ENCODE results near the gene AKAP9.
"Not testable (repeated sequence)": the region's sequence is repeated elsewhere in the genome, so short reads cannot be mapped to it uniquely, and the experiment has no call there.

The AKAP9 gene

GRCh38 chr7:92135052-92135889 is 194.6 kb downstream of the AKAP9 start:
- Mint-ChIP-seq H3K27ac (peak overlapping the region; percentile 100), H3K27me3 (no peaks in the 10 kb centered on the region), H3K4me3 (peak overlapping the region; percentile 98), H3K9me3 (ENCODE audit: low read depth) (no peaks in the 10 kb centered on the region), H3K36me3 (peaks cover 7% of the 10 kb centered on the region), H3K4me1 (ENCODE audit: low read depth) (peaks cover 35% of the 10 kb centered on the region)

- Mint-ChIP-seq H3K4me3 (no peak overlapping the region), H3K27ac (no peak overlapping the region), H3K36me3 (peaks cover 2% of the 10 kb centered on the region), H3K27me3 (no peaks in the 10 kb centered on the region), H3K9me3 (ENCODE audit: low read depth) (no peaks in the 10 kb centered on the region), H3K4me1 (ENCODE audit: low read depth) (peaks cover 22% of the 10 kb centered on the region)
Observed at GRCh38 chr7:92137557-92137956, 196.9 kb downstream of the AKAP9 start.

- Mint-ChIP-seq H3K27ac (no peak overlapping the region), H3K4me1 (ENCODE audit: low read depth) (no peaks in the 10 kb centered on the region), H3K36me3 (peaks cover 2% of the 10 kb centered on the region), H3K9me3 (ENCODE audit: low read depth) (no peaks in the 10 kb centered on the region), H3K4me3 (no peak overlapping the region), H3K27me3 (no peaks in the 10 kb centered on the region)
Observed at GRCh38 chr7:92141161-92141560, 200.5 kb downstream of the AKAP9 start.

DNA sequence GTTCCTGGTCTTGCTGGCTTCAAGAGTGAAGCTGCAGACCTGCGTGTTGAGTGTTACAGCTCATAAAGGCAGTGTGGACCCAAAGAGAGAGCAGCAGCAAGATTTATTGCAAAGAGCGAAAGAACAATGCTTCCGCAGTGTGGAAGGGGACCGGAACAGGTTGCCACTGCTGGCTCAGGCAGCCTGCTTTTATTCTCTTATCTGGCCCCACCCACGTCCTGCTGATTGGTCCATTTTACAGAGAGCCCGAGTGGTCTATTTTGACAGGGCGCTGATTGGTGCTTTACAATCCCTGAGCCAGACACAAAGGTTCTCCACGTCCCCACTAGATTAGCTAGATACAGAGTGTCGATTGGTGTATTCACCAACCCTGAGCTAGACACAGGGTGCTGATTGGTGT is 202.1 kb downstream of the AKAP9 start:
- not testable (repeated sequence) for H3K4me1 Mint-ChIP-seq (ENCODE audit: low read depth); H3K27me3 Mint-ChIP-seq; H3K9me3 Mint-ChIP-seq (ENCODE audit: low read depth); H3K36me3 Mint-ChIP-seq; H3K27ac Mint-ChIP-seq; H3K4me3 Mint-ChIP-seq

- not testable (repeated sequence) for H3K36me3 Mint-ChIP-seq; H3K4me3 Mint-ChIP-seq; H3K27me3 Mint-ChIP-seq; H3K4me1 Mint-ChIP-seq (ENCODE audit: low read depth); H3K9me3 Mint-ChIP-seq (ENCODE audit: low read depth); H3K27ac Mint-ChIP-seq
Observed at GRCh38 chr7:92143192-92143880, 202.7 kb downstream of the AKAP9 start.

DNA sequence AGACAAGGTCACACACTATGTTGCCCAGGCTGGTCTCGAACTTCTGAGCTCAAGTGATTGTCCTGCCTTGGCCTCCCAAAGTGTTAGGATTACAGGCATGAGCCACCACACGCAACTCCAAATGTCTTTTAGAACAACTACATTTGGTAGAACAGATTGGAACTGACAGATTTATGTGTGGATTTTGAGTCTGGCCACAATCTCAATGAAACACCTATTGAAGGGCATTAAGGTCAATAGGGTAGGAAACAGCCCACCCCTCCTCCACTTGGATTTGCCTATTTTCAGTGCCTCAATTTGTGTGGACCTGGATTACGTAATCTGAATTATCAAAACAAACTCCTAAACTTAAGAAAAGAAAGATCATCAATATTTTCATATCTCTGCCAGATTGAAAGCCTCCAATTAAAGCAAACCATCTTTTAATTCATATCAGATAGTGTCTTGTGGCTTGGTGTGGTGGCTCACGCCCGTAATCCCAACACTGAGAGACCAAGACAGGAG is 209.1 kb downstream of the AKAP9 start:
- H3K36me3 Mint-ChIP-seq = no peaks in the 10 kb centered on the region
- H3K27me3 Mint-ChIP-seq = peaks cover 2% of the 10 kb centered on the region
- no peaks in the 10 kb centered on the region for H3K9me3 Mint-ChIP-seq (ENCODE audit: low read depth)
- no peak overlapping the region for H3K4me3 Mint-ChIP-seq
- H3K4me1 Mint-ChIP-seq (ENCODE audit: low read depth) = no peaks in the 10 kb centered on the region
- H3K27ac Mint-ChIP-seq = no peak overlapping the region

- Mint-ChIP-seq H3K27ac (no peak overlapping the region), H3K27me3 (peaks cover 5% of the 10 kb centered on the region), H3K36me3 (no peaks in the 10 kb centered on the region), H3K9me3 (ENCODE audit: low read depth) (no peaks in the 10 kb centered on the region), H3K4me3 (no peak overlapping the region), H3K4me1 (ENCODE audit: low read depth) (no peaks in the 10 kb centered on the region)
Observed at GRCh38 chr7:92150450-92151017, 209.9 kb downstream of the AKAP9 start.

DNA sequence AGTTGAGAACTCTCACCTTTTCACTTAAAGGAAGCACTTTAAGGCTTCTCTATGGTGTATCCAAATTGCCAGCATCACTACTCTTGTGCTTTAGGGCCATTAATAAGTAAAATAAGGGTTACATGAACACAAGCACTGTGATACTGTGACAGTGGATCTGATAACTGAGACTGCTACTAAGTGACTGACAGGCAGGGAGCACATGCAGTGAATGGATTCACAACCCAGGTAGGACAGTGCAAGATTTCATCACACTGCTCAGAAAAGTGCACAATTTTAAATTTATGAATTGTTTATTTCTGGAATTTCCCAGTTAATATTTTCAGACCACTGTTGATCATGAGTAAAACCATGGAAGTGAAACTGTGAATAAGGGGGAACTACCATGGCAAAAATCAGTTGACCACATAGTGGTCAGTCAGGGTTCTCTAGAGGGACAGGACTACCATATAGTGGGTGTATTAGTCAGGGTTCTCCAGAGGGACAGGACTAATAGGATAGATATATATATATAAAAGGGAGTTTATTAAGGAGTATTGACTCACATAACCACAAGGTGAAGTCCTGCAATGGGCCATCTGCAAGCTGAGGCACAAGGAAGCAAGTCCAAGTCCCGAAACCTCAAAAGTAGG is 214.6 kb downstream of the AKAP9 start:
- Mint-ChIP-seq H3K4me3 (no peak overlapping the region), H3K4me1 (ENCODE audit: low read depth) (no peaks in the 10 kb centered on the region)

DNA sequence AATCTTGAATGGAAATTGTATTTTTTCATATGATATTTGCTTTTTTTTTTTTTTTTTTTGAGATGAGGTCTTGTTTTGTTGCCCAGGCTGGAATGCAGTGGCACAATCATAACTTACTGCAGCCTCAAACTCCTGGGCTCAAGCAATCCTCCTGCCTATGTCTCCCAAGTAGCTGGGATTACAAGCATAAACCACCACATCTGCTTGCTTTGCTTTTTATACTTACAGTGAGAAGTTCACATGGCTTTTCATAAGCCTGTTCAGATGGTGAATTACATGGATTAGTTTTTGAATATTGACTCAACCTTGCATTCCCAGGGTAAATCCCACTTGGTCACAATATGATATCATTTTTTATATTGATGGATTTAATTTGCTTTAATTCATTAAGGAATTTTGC is 216.3 kb downstream of the AKAP9 start:
- H3K4me1 Mint-ChIP-seq (ENCODE audit: low read depth) = no peaks in the 10 kb centered on the region
- no peak overlapping the region for H3K4me3 Mint-ChIP-seq
- peaks cover 6% of the 10 kb centered on the region for H3K27me3 Mint-ChIP-seq
- no peaks in the 10 kb centered on the region for H3K36me3 Mint-ChIP-seq
- no peak overlapping the region for H3K27ac Mint-ChIP-seq
- no peaks in the 10 kb centered on the region for H3K9me3 Mint-ChIP-seq (ENCODE audit: low read depth)

More for the DNA sequence above, 214.6 kb downstream of the AKAP9 start:
- Mint-ChIP-seq H3K9me3 (ENCODE audit: low read depth) (no peaks in the 10 kb centered on the region), H3K27me3 (peaks cover 5% of the 10 kb centered on the region), H3K27ac (no peak overlapping the region), H3K36me3 (no peaks in the 10 kb centered on the region)

GRCh38 chr7:92158660-92159575 is 218.3 kb downstream of the AKAP9 start:
- H3K4me1 Mint-ChIP-seq (ENCODE audit: low read depth) = no peaks in the 10 kb centered on the region
- no peak overlapping the region for H3K4me3 Mint-ChIP-seq
- no peaks in the 10 kb centered on the region for H3K9me3 Mint-ChIP-seq (ENCODE audit: low read depth)
- H3K27me3 Mint-ChIP-seq = peaks cover 6% of the 10 kb centered on the region
- no peaks in the 10 kb centered on the region for H3K36me3 Mint-ChIP-seq
- H3K27ac Mint-ChIP-seq = no peak overlapping the region

All from activated naive CD8-positive, alpha-beta T cell (primary cell).